Renal cortex interstitium (tissue), 11 donors: ENCODE measurements around the gene CYB5D1. TPM values are rescaled to one million over a fixed set of nuclear protein-coding genes. Genes with fewer than 3 reads are reported as not detected.

Source experiments
- DNase-seq, 11 donors: peaks; one replicate each; pipeline ENCODE4 v3.0.0-alpha.2; 2013; ENCODE audit warnings: low read depth in 9 of 11, low spot score in 4 of 11; ENCODE audit errors: extremely low read depth in 1 of 11
- polyA plus RNA-seq, 3 donors: library from polyadenylated mRNA; unstranded; fragments of 120-200 nt; gene quantifications; one replicate each; pipeline ENCODE4 v1.2.1, GENCODE V29; 2013; ENCODE audit not compliant: insufficient read length in 3 of 3

CYB5D1 gene
- polyA plus RNA-seq, 3 donors, result 23.4 to 29.0 (median 26.2) TPM

DNA sequence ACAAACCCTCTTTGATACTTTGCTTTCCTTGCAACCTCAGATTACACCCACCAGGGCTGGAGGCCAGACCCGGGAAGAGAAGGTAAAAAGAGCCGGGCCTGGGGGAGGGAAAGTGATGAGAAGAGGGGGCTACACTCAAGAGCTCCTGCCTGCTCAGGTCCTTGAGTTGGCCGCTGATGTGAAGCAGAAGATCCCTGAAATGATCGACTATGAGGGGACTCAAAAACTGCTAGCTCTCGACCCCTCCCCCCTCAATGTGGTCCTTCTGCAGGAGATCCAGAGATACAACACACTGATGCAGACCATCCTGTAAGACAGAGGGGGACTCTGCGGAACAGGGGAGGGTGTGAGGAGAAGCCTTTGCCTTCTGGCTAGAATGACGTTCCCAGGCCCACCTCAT is 26.6 kb upstream of the CYB5D1 start:
- DNase-seq, result no peak

DNA sequence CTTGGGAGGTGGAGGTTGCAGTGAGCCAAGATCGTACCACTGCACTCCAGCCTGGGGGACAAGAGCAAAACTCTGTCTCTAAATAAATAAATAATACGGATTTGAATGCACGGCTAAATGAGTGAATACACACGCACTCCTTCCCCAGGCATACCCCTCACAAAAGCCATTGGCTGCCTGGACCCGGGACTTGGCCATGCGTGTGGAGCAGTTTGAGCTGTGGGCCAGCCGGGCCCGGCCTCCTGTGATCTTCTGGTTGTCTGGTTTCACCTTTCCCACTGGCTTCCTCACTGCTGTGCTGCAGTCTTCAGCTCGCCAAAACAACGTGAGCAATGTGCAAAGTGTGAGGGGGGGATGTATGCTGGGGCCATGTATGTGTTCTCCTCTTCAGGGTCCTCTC is 25.4 kb upstream of the CYB5D1 start:
- no peak for DNase-seq

DNA sequence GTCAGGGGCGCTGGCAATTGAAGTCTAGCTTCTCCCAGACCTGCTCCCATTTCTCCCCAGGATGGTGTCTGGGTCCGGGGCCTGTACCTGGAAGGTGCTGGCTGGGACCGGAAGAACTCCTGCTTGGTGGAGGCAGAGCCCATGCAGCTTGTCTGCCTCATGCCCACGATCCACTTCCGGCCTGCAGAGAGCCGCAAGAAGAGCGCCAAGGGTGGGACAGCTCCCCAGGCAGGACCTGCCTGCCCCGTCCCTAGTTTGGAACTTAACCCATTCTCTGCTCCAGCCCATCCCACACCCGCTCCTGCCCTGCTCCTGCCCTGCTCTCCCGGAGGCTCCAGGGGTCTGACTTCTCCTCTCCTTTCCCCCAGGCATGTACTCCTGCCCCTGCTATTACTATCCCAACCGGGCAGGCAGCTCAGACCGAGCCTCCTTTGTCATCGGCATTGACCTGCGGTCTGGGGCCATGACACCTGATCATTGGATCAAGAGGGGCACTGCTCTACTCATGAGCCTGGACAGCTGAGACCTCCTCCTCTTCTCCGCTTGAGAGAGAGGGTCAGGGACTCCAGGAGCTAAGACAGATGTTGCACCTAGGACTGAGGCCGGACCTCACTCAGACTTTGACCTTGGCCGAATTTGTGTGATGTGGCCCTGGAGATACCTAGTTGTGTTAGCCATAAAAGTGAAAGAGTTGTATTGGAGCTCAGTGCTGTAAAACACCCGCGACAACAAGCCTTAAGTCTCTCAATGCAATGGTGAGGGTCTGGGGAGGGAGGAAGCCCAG is 24.6 kb upstream of the CYB5D1 start:
- DNase-seq, result no peak

DNA sequence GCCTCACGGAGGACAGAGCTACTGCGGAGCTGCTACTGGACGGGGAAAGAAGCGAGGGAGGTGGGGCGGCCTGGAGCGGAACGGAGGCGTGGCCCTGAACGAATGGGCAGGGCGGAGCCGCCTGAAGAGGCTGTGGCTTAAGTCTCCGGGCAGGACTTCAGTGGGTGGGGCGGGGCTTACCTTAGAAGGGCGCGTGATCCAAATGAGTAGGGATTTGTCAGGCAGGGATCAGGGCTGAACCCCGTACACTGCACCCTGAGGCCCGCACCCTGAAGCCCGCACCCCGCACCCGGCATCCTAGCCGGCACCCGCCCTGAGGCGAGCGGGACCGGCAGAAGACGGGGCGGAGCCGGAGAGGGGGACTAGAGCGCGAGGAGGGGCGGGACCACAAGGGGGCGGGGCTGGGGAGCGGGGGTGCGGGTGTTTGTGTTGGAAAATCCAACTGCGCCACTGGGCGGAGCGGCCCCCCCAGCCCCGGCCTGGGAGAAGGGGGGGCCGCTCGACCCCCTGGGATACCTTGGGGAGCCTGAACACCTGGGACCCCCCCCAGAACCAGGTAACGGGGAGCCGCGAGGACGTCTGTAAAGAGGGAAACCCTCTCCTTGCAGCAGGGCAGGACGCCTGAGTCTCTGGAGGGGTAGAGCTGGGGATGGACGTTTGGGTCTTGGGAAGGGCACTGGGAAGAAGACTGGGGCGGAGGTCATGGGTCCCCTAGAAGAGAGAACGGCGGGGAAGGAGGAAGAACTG is 23.8 kb upstream of the CYB5D1 start, which contains the start of gene KDM6B:
Gene KDM6B, plus strand, starts transcription at position 423 of the 747 bp plus-strand sequence. CDS start 11,338 bp downstream, outside the sequence.
- peak in 7 of 11 donors; percentile 84 to 93 (median 88) for DNase-seq

DNA sequence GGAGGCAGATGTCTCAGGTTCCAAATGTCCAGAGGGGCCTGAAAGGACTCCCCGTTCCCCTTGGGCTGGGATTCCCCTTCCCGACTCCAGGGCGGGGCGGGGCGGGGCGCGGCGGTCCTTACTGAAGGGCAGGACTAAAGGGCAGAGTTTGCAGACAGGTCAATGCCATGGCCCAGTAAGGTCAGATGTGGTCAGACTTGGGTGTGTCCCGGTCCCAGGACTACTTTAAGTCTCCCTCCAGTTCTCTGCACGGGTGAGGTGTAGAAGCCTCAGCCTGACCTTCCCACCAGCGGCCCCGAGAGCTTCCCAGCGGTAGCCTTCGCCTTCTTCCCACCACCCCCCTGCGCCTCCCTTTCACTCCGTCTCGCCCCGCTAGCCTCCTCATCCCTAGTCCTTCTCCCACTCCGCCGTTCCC is 23.3 kb upstream of the CYB5D1 start:
- DNase-seq, result peak in 1 of 11 donors; percentile 22

DNA sequence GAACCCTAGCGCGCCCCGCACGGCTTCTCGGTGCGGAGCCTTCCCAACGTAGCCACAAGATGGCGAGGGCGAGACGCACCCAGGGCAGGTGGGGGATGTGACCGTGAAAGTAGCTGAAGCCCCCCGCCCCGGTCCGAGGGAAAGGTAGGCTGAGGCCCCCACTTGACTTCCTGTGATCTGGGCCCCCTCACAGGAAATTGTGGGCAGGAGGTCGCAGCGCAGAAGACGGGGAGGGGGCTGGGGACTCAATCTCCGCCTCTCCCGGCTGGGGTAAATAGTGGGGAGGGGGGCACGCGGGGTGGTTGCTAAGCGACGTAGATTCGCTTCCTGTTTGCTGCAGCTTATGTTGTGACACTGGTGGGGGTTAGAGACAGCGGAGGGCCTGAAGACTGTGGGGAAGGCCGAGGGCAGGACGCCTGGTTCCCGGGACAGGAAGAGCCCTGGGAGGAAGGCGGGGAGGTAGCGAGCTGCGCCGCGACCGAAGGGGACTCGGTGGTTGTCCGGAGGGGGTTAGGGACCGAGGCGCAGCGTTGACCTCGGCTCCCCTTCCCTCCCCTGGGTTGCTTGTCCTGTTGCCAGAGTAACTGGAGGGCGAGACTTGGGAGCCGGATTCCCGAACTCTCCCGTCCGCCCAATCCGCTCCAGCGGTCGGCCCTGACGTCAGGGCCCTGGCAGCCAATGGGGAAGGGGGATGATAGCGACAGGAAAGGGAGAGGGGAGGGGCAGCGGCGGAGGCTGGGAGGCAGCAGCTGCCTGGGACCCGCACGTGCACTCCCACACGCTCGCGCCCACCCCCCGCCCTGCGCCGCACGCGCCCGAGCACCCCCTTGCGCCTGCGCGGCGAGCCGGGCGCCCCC is 22.6 kb upstream of the CYB5D1 start:
- peak; percentile 97 to 99 (median 98) for DNase-seq

DNA sequence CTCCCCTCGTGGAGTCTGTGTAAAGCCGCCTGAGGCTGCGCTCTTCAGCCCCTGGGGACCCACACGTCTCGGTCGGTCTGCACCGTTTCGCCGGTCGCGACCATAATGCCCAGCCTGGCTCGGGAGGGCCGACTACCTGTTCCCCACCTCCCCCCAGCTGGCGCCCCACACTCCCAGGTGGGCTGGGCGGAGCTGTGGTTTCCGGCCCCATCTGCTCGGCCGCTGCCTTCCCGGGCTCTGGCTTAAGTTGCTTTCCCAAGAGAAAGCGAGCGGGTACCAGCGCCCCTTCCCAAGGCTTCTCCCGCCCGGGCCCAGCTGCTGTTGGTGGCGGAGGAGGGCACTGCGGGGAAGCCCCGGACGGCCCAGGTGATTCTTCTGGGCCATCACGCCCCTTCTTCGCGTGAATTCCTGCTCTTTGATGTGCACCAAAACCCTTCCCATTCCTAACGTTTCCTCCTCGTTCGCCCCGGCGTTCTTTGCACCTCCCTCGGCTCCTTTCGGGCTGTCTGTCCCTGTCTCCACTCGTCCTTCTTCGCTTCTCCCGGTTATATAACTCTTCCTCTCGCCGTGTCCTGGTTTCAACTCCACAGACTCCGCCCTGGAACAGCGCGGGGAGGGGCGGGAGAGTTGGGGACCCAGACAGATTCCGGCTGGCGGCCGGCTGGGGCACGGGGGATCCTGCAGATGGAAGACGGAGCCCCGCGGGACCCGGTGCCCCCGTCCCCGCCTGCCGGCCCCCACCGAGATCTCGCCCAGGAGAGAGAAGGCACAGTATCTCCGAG is 21.8 kb upstream of the CYB5D1 start:
- peak in 2 of 11 donors; percentile 51 to 62 for DNase-seq

DNA sequence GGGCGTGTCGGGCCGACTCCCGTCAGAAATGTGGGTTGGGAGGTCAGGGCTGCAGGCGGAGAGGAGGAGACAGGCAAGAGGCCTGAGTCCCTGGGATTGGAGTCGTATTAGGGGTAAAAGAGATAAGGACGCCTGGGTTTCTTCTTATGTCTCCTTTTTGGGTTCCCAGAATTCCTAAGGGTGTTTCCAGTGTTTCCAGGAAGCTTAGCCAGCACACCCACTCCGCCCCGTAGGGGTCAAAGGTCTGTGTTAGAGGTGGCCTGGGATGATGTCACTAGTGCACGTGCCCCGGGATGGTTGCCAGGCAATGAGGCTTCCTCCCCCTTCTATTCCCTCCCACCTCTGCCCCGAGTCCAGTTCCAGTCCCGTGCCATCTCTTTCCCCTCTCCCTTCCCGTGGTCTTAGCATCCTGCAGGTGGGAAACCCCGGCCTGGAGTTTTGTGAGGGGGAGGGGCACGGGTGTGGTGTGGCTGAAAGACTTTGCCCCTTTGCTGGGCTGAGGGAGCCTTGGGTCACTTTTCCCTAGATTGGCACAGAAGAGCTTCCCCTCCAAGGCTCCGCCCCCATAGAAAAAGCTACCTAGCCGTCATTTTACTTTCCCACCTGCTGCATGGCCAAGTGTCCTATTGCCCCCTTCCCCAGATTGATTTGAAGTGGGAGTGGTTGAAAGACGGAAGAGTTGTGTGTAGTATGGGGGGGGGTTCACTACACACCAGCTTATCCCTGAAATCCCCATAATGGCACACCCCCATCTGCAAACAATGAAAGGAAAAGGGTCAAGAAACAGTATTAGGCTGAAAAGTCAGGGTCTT is 21.0 kb upstream of the CYB5D1 start:
- peak in 9 of 11 donors; percentile 81 to 95 (median 91) for DNase-seq

DNA sequence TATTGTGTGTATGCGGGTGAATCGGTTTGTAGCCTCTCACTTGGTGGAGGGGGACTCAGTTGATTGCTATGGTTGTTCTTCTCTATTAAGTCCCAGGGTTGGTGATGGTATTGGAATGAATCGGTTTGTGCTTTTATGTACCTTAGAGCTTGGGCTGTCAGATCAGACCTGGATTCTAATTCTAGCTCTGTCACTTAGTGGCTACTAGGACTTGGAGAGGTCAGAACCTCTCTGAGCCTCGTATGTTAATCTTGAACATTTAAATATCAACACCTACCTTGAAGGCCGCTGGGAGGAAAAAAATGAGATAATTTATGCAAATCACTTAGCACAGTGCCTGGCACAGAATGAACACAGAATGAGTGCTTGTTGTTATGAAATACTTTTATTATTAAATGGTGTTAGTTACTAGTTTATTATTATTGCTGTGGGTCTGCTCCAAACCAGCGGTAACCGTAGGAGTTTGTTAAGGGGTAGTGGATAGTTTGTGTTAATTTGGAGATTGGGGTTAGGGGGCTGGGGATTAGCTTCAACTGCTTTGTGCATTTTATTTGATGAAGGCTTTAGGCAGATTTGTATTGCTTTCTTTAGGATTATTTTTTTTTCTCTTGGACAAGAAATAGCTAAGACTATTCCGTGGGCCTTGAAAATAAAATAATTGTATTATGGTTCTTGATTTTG is 20.3 kb upstream of the CYB5D1 start:
- no peak for DNase-seq

DNA sequence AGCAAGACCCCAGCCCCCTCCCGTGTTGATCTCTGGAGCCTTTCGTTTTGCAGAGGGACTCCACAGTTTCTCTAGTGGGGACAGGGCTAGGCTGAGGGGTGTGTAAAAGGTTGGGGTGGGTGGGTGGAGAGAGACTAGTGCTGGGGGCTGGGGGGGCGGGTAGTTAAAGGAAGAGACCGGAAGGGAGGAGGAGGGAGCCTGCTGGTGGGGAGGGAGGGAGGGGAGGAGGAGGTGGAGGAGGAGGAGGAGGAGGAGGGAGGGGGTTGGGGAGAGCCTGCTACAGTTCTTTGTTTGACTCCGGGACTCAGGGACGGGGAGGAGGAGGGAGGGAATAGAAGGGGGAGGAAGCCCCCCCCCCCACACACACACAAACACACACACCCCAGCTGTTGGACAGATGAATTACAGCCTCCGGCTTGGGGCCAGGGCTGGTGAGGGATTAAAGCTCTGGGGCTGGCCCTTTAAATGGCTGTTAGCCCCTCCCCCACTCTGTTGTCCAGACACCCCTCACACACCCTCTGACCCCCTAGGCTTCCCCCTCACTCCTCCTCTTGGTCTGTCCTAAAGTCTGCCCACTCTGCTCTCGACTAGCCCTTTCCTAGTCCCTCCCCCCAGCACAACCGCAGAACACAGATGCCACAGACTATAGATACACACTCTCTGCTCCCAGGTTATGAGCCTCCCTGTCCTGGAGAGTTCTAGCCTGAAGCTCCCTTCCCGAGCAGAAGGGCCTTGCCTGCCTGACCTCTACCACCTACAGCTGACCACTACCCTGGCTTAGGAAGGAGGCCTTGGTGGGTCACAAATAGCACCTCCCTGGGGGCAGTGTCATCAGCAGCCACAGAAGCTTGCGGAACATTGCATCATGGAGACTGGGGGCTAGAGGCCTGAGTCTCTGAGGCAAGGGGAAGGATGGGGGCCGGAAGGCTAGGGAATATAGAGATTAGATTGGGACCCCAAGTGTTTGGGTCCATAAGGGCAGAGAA is 19.4 kb upstream of the CYB5D1 start:
- peak in 2 of 11 donors; percentile 40 to 64 for DNase-seq

DNA sequence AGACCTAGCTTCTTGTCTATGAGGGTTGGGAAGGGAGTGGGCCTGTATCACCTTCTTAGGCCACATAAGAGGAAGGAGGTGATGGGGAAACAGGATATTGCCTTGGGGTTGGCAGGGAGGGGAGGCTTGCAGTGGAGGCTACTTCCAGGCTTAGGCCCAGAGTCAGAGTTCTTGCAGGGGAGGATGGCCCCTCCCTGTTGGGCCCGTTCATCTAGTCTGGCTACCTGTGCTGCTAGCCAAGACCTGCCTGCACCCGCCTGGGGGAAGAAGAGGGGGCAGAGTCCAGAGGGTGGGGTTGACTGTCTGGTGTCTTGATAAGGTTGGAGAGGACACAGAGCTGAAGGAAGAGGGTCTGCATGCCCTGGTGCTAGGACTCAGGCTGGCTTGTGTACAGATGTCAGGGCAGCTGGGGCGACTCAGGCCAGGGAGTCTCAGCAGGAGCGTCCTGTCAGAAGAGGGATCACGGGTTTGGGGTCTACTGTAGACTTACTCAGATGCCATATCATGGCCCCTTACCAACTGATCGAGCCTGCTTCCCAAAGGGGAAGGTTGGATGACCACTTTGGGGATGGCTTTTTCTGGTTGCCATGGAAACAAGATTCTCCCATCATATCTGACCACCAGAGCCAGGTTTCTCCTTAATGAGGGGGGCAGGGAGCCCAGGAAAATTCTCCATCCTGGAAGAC is 18.5 kb upstream of the CYB5D1 start:
- no peak for DNase-seq

DNA sequence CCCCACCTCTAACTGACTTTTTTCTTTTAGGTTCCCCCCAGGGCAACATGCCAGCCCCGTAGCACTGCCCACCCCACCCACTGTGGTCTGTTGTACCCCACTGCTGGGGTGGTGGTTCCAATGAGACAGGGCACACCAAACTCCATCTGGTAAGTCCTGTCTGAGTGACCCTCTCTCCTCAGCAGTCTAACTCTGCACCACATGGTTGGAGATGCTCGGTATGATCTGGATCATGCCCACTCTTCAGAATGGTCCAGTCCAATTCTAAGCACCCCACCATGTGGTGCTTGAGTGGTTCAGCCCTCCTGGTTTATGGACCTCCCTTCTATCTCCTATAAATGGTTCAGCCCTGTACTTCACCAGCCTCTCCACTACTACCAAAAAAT is 17.9 kb upstream of the CYB5D1 start:
- no peak for DNase-seq

DNA sequence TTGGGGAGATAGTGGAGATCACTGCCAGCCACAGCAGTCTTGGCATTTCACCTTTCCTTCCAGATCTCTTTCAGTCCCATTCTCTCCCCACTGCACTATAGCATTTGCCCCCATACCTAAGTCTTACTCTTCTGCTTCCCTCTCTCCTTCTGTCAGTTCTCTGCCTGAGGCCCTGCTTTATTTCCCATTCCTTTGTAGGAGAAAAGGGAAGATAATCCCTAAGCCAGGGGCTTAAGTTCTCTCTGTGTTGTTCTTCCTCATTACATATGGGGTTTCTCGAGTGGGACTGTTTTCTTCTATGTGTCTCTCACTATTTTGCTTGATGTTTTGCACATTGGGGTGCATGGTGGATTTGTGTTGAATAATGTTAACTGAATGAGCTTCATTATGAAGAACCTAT is 17.4 kb upstream of the CYB5D1 start:
- DNase-seq, result no peak

DNA sequence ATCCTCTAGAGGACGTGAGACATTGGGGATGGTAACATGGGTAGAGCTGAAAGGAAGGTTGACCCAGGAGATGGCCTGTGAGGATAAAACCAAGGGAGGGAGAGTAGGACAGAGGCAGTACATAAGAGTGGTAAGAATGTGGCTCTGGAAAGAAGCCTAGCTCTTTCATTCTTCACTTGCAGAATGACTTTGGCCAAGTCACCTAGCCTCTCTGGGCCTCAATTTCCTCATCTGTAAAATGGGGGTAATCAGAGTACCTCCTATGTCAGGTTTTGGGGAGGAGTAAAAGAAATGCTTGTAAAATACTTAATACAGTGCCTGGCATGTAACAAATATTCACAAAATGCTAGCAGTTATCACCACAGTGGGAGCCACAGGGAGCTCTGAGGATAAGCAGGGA is 16.9 kb upstream of the CYB5D1 start:
- DNase-seq, result no peak

DNA sequence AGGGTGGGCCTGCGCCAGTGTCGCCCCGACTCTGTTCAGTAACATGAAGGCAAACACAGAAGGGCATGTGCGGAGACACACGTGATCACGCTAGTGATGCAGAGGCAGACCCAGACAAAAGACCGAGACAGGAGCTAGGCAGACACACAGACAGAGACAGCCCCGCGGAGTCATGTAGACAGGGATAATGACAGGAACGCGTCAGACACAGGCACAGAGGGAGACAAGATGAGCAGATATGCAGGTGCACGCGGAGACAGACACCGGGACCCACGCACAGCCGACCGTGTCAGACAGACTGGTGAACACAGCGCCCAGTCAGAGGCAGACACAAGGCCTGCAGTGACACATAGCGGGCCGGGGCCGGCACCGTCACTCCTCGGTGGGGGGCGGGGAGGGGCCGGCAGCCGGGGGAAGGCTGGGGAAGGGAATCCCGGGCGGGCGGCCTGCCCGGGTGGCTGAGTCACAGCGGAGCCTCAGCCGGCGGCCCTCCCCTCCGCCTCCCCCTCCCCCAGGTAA is 16.3 kb upstream of the CYB5D1 start:
- DNase-seq, result peak in 1 of 11 donors; percentile 50
